Measurements from ENCODE around the gene DNAJC4.

- no peak for TF ChIP-seq POLR2A (IDR thresholded peaks at IDR 0.05)
- TF ChIP-seq, protein P1, sequence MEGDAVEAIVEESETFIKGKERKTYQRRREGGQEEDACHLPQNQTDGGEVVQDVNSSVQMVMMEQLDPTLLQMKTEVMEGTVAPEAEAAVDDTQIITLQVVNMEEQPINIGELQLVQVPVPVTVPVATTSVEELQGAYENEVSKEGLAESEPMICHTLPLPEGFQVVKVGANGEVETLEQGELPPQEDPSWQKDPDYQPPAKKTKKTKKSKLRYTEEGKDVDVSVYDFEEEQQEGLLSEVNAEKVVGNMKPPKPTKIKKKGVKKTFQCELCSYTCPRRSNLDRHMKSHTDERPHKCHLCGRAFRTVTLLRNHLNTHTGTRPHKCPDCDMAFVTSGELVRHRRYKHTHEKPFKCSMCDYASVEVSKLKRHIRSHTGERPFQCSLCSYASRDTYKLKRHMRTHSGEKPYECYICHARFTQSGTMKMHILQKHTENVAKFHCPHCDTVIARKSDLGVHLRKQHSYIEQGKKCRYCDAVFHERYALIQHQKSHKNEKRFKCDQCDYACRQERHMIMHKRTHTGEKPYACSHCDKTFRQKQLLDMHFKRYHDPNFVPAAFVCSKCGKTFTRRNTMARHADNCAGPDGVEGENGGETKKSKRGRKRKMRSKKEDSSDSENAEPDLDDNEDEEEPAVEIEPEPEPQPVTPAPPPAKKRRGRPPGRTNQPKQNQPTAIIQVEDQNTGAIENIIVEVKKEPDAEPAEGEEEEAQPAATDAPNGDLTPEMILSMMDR (IDR thresholded peaks at IDR 0.05), result no peak
These were observed 19.9 kb upstream of the DNAJC4 start for GRCh38 chr11:64210301-64211020.

Data from prostate gland (tissue), 2 donors.